ENCODE measurements around the gene DEDD2.

The DEDD2 gene

GRCh38 chr19:42203700-42204099, 13.8 kb downstream of the DEDD2 start:
- Mint-ChIP-seq H3K36me3 (ENCODE audit: low read depth) (peaks cover 91% of the 10 kb centered on the region), H3K9me3 (no peaks in the 10 kb centered on the region), H3K27me3 (no peaks in the 10 kb centered on the region), H3K4me3 (no peak overlapping the region), H3K4me1 (ENCODE audit: low read depth) (peaks cover 94% of the 10 kb centered on the region), H3K27ac (peak overlapping the region; percentile 89)
- intact Hi-C loops (cut with micrococcal nuclease), result no loop called here

DNA sequence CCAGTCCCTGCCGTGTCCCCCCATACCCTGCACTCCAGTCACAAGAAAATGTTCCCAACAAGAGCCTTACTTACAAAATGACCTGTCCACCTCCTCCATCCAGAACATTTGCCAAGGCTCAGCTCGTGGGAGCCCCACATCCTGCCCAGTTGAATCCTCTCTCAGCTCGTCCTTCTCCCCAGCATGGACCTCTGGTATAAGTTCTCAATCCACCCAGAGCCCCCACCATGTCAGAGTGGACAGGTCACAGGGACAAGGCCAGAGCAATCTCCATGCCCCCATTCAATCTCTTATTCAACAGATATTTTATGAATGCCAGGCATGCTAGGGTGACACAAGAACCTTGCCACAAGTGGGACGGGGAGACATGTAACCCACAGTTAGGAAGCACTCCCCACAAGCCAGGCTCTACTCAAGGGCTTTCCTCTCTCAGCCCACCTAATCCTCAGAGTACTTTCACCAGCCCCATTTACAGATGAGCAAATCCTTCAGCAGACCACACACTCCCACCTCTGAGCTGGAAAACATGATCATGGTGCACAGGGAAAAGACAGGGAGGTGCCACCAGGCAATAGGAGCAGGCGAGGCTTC, 15.1 kb downstream of the DEDD2 start:
- peaks cover 91% of the 10 kb centered on the region for H3K4me1 Mint-ChIP-seq (ENCODE audit: low read depth)
- H3K9me3 Mint-ChIP-seq, result no peaks in the 10 kb centered on the region
- H3K36me3 Mint-ChIP-seq (ENCODE audit: low read depth), result peaks cover 91% of the 10 kb centered on the region
- H3K27ac Mint-ChIP-seq, result peak overlapping the region; percentile 89
- peak overlapping the region; percentile 50 for H3K4me3 Mint-ChIP-seq
- H3K27me3 Mint-ChIP-seq, result no peaks in the 10 kb centered on the region
- intact Hi-C loops (cut with micrococcal nuclease), result no loop called here

DNA sequence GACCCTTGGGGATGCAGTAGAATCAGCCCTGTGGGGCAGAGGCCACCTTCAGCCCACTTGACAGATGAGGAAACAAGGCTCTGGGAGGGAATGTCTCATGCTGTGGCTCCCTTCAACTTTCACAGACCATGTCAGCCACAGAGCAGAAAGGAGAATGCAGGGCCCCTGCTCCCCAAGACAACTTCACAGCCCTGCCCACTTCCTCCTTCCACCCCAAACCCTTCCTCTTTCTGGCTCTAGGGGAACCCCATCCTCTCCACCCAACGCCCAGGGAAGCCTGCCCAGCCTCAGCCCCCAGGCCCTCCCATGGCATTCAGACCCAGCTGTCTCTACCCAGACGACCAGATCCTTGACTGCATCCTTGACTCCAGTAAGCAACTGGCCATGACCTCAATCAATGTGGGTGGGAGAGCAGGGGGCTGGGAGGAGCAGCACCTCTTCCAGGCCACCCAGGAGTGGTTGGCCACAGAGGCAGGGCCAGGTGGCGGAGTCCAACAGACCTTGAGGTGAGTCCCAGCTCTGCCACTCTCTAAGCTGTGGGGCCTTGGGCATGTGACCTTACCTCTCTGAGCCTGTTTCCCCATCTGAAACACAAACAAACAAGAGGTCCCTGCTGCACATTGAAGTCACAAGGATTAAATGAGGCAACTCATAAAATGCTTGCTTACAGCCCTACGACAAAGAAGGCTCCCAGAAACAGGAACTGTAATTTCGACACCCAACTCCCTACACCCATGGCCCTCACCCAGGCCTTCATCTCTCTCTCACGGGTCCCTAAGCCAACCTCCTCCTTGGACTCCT, 15.8 kb downstream of the DEDD2 start:
- Mint-ChIP-seq H3K36me3 (ENCODE audit: low read depth) (peaks cover 91% of the 10 kb centered on the region), H3K4me1 (ENCODE audit: low read depth) (peaks cover 91% of the 10 kb centered on the region), H3K9me3 (no peaks in the 10 kb centered on the region), H3K27me3 (no peaks in the 10 kb centered on the region), H3K27ac (peak overlapping the region; percentile 89), H3K4me3 (peak overlapping the region; percentile 50)
- intact Hi-C loops (cut with micrococcal nuclease), result loop anchor here (1.0 kb wide), 1 partner anchor 16 kb away; the partner anchor contains the start of gene DEDD2

- Mint-ChIP-seq H3K4me3 (peak overlapping the region; percentile 73), H3K36me3 (ENCODE audit: low read depth) (peaks cover 84% of the 10 kb centered on the region), H3K9me3 (no peaks in the 10 kb centered on the region), H3K27ac (peak overlapping the region; percentile 89), H3K4me1 (ENCODE audit: low read depth) (peaks cover 90% of the 10 kb centered on the region), H3K27me3 (no peaks in the 10 kb centered on the region)
- intact Hi-C loops (cut with micrococcal nuclease), result no loop called here
These were observed 17.3 kb downstream of the DEDD2 start for GRCh38 chr19:42200116-42200715.

DNA sequence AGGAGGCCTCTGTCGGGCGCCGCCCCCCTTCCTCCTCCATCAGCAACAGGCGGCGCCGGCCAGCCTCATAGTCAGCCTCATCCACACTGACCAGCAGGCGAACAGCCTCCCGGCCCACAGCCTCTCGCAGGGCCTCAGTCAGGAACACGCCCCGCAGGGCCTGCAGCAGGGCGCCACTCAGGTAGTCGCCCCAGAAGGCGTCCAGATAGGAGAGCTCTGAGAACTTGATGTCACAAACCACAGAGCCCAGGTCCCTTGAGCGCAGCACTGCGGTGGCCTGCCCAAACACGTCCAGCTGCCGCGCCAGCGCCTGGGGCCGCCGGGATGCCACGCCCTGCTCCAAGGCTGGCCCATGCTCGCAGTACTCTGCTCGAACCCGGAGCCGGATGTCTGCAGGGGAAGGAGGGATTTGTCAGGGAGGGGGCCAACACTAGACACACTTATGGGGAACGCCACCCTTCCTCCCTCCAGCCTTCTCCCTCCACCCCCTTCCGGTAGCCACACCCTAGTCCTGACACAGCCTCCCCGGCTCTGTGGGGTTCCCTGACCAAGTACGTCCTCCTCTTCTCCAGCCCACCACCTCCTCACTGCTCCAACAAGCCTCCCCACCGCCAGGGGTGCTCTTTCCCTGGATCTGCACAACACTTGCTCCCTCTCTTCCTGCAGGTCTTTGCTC, 17.9 kb downstream of the DEDD2 start:
- peaks cover 78% of the 10 kb centered on the region for H3K36me3 Mint-ChIP-seq (ENCODE audit: low read depth)
- H3K4me1 Mint-ChIP-seq (ENCODE audit: low read depth), result peaks cover 84% of the 10 kb centered on the region
- intact Hi-C loops (cut with micrococcal nuclease), result loop anchor here (2.0 kb wide), 1 partner anchor 15 kb away; no protein-coding TSS in a partner anchor
- H3K9me3 Mint-ChIP-seq, result peaks cover under 1% of the 10 kb centered on the region
- H3K27ac Mint-ChIP-seq, result peak overlapping the region; percentile 89
- peak overlapping the region; percentile 73 for H3K4me3 Mint-ChIP-seq
- no peaks in the 10 kb centered on the region for H3K27me3 Mint-ChIP-seq

- H3K36me3 Mint-ChIP-seq (ENCODE audit: low read depth), result peaks cover 77% of the 10 kb centered on the region
- intact Hi-C loops (cut with micrococcal nuclease), result loop anchor here (2.0 kb wide), 1 partner anchor 14 kb away; no protein-coding TSS in a partner anchor
- H3K4me1 Mint-ChIP-seq (ENCODE audit: low read depth), result peaks cover 82% of the 10 kb centered on the region
- peaks cover 7% of the 10 kb centered on the region for H3K9me3 Mint-ChIP-seq
- H3K27me3 Mint-ChIP-seq, result no peaks in the 10 kb centered on the region
- H3K4me3 Mint-ChIP-seq, result peak overlapping the region; percentile 73
- H3K27ac Mint-ChIP-seq, result peak overlapping the region; percentile 89
These were observed 18.6 kb downstream of the DEDD2 start for GRCh38 chr19:42198676-42199439.

- Mint-ChIP-seq H3K4me3 (no peak overlapping the region), H3K36me3 (ENCODE audit: low read depth) (peaks cover 63% of the 10 kb centered on the region)
These were observed 20.1 kb downstream of the DEDD2 start for GRCh38 chr19:42197375-42197817.

GRCh38 chr19:42196011-42197001, 21.2 kb downstream of the DEDD2 start:
- H3K4me3 Mint-ChIP-seq, result no peak overlapping the region
- intact Hi-C loops (cut with micrococcal nuclease), result no loop called here
- H3K27me3 Mint-ChIP-seq, result no peaks in the 10 kb centered on the region
- H3K9me3 Mint-ChIP-seq, result peaks cover 9% of the 10 kb centered on the region
- H3K27ac Mint-ChIP-seq, result peak overlapping the region; percentile 43
- H3K4me1 Mint-ChIP-seq (ENCODE audit: low read depth), result peaks cover 72% of the 10 kb centered on the region
- H3K36me3 Mint-ChIP-seq (ENCODE audit: low read depth), result peaks cover 60% of the 10 kb centered on the region

More at GRCh38 chr19:42197375-42197817, 20.1 kb downstream of the DEDD2 start:
- Mint-ChIP-seq H3K4me1 (ENCODE audit: low read depth) (peaks cover 72% of the 10 kb centered on the region), H3K9me3 (peaks cover 9% of the 10 kb centered on the region), H3K27me3 (no peaks in the 10 kb centered on the region), H3K27ac (peak overlapping the region; percentile 41)
- intact Hi-C loops (cut with micrococcal nuclease), result no loop called here

DNA sequence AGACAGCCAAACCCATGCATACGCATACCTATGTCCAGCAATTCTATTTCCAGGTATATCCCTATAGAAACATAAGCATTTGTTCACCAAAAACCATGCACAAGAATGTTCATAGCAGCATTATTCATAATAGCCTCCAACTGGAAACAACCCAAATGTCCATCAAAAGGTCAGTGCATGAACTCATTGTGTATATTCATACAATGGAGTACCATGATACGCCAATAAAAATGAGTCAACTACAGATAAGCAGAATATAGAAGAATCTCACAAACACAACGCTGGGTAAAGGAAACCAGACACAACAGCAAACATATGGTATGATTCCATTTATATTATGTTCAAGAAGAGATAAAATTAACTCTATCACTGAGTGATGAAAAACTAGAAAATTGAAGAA, 23.8 kb downstream of the DEDD2 start:
- Mint-ChIP-seq H3K9me3 (peaks cover 9% of the 10 kb centered on the region), H3K27ac (peak overlapping the region; percentile 36), H3K27me3 (no peaks in the 10 kb centered on the region), H3K4me1 (ENCODE audit: low read depth) (peaks cover 65% of the 10 kb centered on the region), H3K36me3 (ENCODE audit: low read depth) (peaks cover 34% of the 10 kb centered on the region), H3K4me3 (no peak overlapping the region)
- intact Hi-C loops (cut with micrococcal nuclease), result no loop called here

DNA sequence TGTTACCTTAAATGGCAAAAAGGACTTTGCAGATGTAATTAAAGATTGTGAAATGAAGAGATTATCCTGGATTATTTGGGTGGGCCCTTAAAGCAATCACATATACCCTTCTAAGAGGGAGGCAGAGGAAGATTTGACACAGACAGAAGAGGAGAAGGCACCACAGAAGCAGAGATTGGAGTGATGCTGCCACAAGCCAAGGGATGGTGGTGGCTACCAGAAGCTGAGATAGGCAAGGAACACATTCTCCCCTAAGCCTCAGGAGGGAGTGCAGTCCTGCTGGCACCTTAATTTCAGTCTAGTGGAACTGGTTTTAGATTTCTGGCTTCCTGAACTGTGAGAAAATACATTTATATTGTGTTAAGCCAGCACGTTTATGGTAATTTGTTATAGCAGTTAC, 24.2 kb downstream of the DEDD2 start:
- no peak overlapping the region for H3K27ac Mint-ChIP-seq
- no peak overlapping the region for H3K4me3 Mint-ChIP-seq
- peaks cover 30% of the 10 kb centered on the region for H3K36me3 Mint-ChIP-seq (ENCODE audit: low read depth)
- intact Hi-C loops (cut with micrococcal nuclease), result no loop called here
- peaks cover 9% of the 10 kb centered on the region for H3K9me3 Mint-ChIP-seq
- H3K4me1 Mint-ChIP-seq (ENCODE audit: low read depth), result peaks cover 62% of the 10 kb centered on the region
- H3K27me3 Mint-ChIP-seq, result no peaks in the 10 kb centered on the region

DNA sequence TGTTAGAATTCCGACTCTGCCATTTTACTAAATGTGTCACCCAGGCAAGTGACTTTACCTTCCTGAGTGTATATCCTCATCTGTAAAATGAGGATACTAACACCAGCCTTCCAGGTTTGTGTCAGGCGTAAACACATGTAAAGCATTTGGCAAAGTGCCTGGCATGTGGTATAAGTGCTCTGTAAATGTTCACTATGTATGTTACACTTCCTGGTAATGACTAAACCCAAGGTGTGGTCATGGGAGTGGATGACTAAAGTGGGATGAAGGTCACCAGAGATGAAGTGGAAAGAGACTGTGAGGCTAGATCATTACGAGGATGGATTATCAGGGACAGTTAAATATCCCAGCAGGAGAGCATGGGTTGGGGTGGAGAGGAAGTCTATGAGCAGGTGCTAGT, 25.6 kb downstream of the DEDD2 start:
- no peak overlapping the region for H3K4me3 Mint-ChIP-seq
- H3K36me3 Mint-ChIP-seq (ENCODE audit: low read depth), result peaks cover 16% of the 10 kb centered on the region
- no peak overlapping the region for H3K27ac Mint-ChIP-seq
- H3K9me3 Mint-ChIP-seq, result peaks cover 9% of the 10 kb centered on the region
- intact Hi-C loops (cut with micrococcal nuclease), result no loop called here
- H3K27me3 Mint-ChIP-seq, result no peaks in the 10 kb centered on the region
- peaks cover 49% of the 10 kb centered on the region for H3K4me1 Mint-ChIP-seq (ENCODE audit: low read depth)

- Mint-ChIP-seq H3K4me1 (ENCODE audit: low read depth) (peaks cover 48% of the 10 kb centered on the region), H3K4me3 (no peak overlapping the region), H3K27ac (peak overlapping the region; percentile 10), H3K9me3 (peaks cover 9% of the 10 kb centered on the region), H3K27me3 (no peaks in the 10 kb centered on the region), H3K36me3 (ENCODE audit: low read depth) (peaks cover 10% of the 10 kb centered on the region)
- intact Hi-C loops (cut with micrococcal nuclease), result no loop called here
These were observed 26.1 kb downstream of the DEDD2 start for GRCh38 chr19:42191330-42191729.

Data from dendritic cell treated with granulocyte-macrophage colony-stimulating factor and Interleukin-4, amounts not matched to agents 40 ng/mL and 50 ng/mL, for 4 days (primary cell).